Parathyroid adenoma (tissue), 2 donors: Measurements from ENCODE around the gene PRMT3.

Experiments
- H2AFZ ChIP-seq: fragments of 300-600 bp; sonication (generic); one replicate; pipeline ENCODE4 v1.7.0; 2017; ENCODE audit warnings: antibody characterized with exemption, mild to moderate bottlenecking
- H3K27ac ChIP-seq: fragments of 300-600 bp; sonication (generic); one replicate; pipeline ENCODE4 v1.7.0; 2017
- H3K27me3 ChIP-seq: fragments of 300-600 bp; sonication (generic); one replicate; pipeline ENCODE4 v1.7.0; 2017; ENCODE audit warnings: low read length; ENCODE audit not compliant: control insufficient read depth, insufficient read depth
- H3K36me3 ChIP-seq: fragments of 300-600 bp; sonication (generic); one replicate; pipeline ENCODE4 v1.7.0; 2017; ENCODE audit warnings: low read length; ENCODE audit not compliant: control insufficient read depth, insufficient read depth
- H3K4me1 ChIP-seq: fragments of 300-600 bp; sonication (generic); one replicate; pipeline ENCODE4 v1.7.0; 2017; ENCODE audit warnings: control low read depth
- H3K4me2 ChIP-seq: fragments of 300-600 bp; sonication (generic); one replicate; pipeline ENCODE4 v1.7.0; 2017; ENCODE audit warnings: low read length
- H3K4me3 ChIP-seq: fragments of 300-600 bp; sonication (generic); one replicate; pipeline ENCODE4 v1.7.0; 2017; ENCODE audit warnings: low read depth, low read length
- H3K79me2 ChIP-seq: fragments of 300-600 bp; sonication (generic); one replicate; pipeline ENCODE4 v1.7.0; 2017; ENCODE audit warnings: control low read depth
- H3K9ac ChIP-seq: fragments of 300-600 bp; sonication (generic); one replicate; pipeline ENCODE4 v1.7.0; 2017; ENCODE audit warnings: mild to moderate bottlenecking
- H3K9me3 ChIP-seq: fragments of 300-600 bp; sonication (generic); one replicate; pipeline ENCODE4 v1.7.0; 2017; ENCODE audit warnings: low read length; ENCODE audit not compliant: control insufficient read depth
- TF ChIP-seq, protein P1 (sequence below): fragments of 300-600 bp; sonication (generic); IDR thresholded peaks from one replicate; pipeline ENCODE4 v1.7.0; 2017; ENCODE audit warnings: antibody characterized with exemption, mild to moderate bottlenecking
- donor health status: primary hyperparathyroidism.

The PRMT3 gene

DNA sequence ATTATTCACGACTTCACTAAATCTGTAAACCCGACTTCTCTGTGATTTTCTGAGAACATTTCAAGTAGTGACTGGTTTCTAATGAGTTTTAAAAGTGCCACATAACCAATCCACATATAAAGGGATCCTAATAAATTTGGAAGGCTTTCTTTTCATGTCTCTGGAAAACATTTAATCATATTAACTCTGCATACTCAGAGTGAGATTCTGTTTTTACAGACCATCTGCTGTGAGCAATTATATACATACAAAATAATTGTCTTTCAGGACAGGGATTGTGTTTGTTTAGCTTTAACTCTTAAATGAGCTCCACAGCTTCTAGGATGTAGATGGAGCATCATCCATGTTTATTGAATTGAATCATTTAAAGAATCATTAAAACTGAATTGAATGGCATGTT is 65.1 kb downstream of the PRMT3 start:
- Histone ChIP-seq H3K4me2 (no peak overlapping the region), H2AFZ (no peak overlapping the region), H3K27ac (no peak overlapping the region), H3K27me3 (no peaks in the 10 kb centered on the region), H3K9ac (no peak overlapping the region), H3K36me3 (no peaks in the 10 kb centered on the region), H3K4me1 (no peaks in the 10 kb centered on the region), H3K4me3 (no peak overlapping the region), H3K79me2 (no peaks in the 10 kb centered on the region), H3K9me3 (no peaks in the 10 kb centered on the region)
- TF ChIP-seq, protein P1, sequence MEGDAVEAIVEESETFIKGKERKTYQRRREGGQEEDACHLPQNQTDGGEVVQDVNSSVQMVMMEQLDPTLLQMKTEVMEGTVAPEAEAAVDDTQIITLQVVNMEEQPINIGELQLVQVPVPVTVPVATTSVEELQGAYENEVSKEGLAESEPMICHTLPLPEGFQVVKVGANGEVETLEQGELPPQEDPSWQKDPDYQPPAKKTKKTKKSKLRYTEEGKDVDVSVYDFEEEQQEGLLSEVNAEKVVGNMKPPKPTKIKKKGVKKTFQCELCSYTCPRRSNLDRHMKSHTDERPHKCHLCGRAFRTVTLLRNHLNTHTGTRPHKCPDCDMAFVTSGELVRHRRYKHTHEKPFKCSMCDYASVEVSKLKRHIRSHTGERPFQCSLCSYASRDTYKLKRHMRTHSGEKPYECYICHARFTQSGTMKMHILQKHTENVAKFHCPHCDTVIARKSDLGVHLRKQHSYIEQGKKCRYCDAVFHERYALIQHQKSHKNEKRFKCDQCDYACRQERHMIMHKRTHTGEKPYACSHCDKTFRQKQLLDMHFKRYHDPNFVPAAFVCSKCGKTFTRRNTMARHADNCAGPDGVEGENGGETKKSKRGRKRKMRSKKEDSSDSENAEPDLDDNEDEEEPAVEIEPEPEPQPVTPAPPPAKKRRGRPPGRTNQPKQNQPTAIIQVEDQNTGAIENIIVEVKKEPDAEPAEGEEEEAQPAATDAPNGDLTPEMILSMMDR = no peak

DNA sequence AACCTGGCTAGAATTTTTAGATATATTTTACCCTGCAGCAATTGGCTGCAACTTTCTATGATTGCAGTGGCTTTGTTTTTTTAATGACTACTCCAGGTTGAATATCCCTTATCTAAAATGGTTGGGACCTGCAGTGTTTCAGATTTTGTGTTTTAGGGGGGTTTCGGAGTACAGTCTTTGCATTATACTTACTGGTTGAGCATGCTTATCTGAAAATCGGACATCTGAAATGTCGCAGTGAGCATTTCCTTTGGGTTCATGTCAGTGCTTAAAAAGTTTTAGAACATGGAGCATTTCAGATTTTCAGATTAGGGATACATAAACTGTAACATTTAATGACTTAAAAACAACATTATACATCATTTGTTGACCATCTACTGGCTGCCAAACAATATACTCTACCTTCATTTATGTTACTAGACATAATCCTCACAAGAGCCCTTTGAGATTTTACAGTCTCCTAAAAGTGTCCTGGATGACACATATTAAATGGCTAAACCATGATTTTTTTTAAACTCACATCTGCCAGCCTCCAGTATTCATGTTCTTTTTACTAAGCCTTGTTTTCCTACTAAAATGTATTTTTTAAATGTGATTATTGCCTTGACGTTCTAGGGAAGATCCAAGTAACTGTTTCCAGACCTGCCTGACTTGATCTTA is 66.3 kb downstream of the PRMT3 start:
- H3K4me1 ChIP-seq = no peaks in the 10 kb centered on the region
- H3K36me3 ChIP-seq = no peaks in the 10 kb centered on the region
- H3K4me2 ChIP-seq = no peak overlapping the region
- no peaks in the 10 kb centered on the region for H3K79me2 ChIP-seq
- no peaks in the 10 kb centered on the region for H3K9me3 ChIP-seq
- no peak overlapping the region for H2AFZ ChIP-seq
- no peak overlapping the region for H3K4me3 ChIP-seq
- no peak overlapping the region for H3K9ac ChIP-seq
- TF ChIP-seq, protein P1 = no peak
- no peaks in the 10 kb centered on the region for H3K27me3 ChIP-seq
- no peak overlapping the region for H3K27ac ChIP-seq

DNA sequence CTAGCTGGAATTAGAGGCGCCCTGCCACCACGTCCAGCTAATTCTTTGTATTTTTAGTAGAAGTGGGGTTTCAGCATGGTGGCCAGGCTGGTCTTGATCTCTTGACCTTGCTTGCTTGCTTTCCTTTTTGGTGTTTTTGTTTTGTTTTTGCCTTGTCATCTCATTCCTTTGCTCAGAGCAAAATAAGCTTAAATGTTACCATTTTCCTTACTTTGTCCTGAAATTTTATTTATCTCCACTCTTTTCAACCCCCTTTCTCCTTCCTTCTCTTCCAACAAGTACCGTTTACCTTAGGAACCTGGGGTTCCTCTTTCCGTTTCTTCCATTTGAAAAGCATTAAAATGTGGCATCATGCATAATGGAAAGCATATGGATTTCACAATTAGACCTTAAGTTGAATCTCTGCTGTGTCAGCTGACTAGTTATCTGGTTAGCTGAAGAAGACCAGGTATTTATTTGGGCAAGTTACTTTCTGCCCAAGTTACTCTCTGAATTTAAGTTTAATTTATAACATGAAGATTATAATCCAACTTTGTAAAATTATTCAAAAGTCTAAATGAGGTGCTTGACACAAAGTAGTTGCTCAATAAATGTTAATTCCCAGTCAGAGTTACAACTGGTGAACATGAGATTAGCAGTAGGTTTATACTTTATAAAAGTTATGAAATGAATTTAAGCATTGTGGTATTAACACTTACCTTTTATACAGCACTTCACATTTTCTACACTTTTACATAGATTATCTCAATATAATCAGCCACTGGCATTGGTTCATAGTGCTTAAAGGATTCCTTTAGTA is 69.7 kb downstream of the PRMT3 start:
- Histone ChIP-seq H3K4me1 (no peaks in the 10 kb centered on the region), H3K79me2 (no peaks in the 10 kb centered on the region), H3K27ac (no peak overlapping the region), H3K4me3 (no peak overlapping the region), H3K4me2 (no peak overlapping the region), H3K9ac (no peak overlapping the region), H3K36me3 (no peaks in the 10 kb centered on the region), H3K27me3 (no peaks in the 10 kb centered on the region), H2AFZ (no peak overlapping the region), H3K9me3 (no peaks in the 10 kb centered on the region)
- TF ChIP-seq, protein P1 = no peak

DNA sequence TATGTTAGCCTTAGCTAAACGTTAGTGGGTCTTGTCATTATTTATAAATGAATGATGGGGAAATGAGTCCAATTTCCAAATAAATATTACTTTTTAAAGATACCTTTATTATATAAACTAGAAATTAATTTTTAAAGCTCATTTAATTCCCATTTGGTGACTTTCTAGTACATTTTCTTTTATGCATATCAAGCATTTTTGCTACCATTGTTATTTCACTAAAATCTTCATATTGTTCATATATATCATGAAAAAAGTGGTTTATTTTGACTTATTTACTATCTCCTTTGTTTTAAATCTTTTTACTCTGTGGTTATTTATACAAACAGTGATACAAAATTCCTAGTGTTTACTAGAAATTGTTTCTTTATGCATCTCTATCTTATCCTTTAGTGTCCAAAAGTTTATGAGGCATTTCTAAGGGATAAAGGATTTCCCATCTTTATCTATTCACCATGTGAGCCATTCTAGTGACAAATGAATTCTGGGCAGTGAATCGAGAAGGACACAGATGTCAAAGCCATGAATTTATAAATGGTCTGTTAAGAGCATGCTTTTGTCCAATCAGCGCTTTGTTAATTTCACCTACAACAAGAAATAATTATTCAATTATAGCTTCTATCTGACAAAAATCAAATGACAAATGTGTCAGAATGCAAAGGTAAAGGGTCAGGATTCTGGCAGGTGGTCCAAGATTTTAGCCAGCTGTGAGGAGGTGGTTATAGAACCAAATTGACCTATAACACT is 70.6 kb downstream of the PRMT3 start:
- H3K27me3 ChIP-seq = no peaks in the 10 kb centered on the region
- H3K27ac ChIP-seq = no peak overlapping the region
- TF ChIP-seq, protein P1 = no peak
- no peak overlapping the region for H2AFZ ChIP-seq
- H3K4me2 ChIP-seq = no peak overlapping the region
- H3K4me1 ChIP-seq = no peaks in the 10 kb centered on the region
- no peak overlapping the region for H3K9ac ChIP-seq
- no peaks in the 10 kb centered on the region for H3K79me2 ChIP-seq
- no peaks in the 10 kb centered on the region for H3K9me3 ChIP-seq
- H3K36me3 ChIP-seq = no peaks in the 10 kb centered on the region
- no peak overlapping the region for H3K4me3 ChIP-seq
